Measurements from ENCODE around the gene MICAL3. TPM values are rescaled to one million over a fixed set of nuclear protein-coding genes. Genes with fewer than 3 reads are reported as not detected.

MICAL3 gene
- total RNA-seq, 1 donor from 2014 or later, result 47.9 TPM

DNA sequence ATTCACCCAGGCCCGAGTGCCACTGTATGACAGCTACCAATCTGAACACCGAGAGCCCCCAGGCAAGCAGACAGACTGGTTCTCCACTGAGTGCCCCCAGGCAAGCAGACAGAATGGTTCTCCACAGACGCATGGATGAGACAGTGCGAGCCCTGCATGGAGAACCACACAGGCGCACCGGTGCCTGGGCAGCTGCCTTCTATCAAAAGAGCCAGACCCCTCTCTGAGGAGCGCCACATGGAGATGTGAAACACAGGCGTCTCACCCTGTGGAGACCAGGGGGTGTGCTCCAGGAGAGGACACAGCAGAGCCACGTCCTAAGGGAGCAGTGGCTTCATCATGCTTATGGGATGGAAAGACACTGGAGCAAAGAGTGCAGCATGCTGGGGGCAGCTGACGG is 155.6 kb downstream of the MICAL3 start:
- Mint-ChIP-seq H3K36me3 (ENCODE audit: unreplicated experiment) (peaks cover 19% of the 10 kb centered on the region), H3K4me3 (ENCODE audit: unreplicated experiment) (no peak overlapping the region), H3K27me3 (ENCODE audit: unreplicated experiment) (no peaks in the 10 kb centered on the region), H3K9me3 (ENCODE audit: unreplicated experiment) (no peaks in the 10 kb centered on the region), H3K4me1 (ENCODE audit: unreplicated experiment) (peaks cover 2% of the 10 kb centered on the region), H3K27ac (ENCODE audit: unreplicated experiment) (no peak overlapping the region)
- TF ChIP-seq, protein P1, sequence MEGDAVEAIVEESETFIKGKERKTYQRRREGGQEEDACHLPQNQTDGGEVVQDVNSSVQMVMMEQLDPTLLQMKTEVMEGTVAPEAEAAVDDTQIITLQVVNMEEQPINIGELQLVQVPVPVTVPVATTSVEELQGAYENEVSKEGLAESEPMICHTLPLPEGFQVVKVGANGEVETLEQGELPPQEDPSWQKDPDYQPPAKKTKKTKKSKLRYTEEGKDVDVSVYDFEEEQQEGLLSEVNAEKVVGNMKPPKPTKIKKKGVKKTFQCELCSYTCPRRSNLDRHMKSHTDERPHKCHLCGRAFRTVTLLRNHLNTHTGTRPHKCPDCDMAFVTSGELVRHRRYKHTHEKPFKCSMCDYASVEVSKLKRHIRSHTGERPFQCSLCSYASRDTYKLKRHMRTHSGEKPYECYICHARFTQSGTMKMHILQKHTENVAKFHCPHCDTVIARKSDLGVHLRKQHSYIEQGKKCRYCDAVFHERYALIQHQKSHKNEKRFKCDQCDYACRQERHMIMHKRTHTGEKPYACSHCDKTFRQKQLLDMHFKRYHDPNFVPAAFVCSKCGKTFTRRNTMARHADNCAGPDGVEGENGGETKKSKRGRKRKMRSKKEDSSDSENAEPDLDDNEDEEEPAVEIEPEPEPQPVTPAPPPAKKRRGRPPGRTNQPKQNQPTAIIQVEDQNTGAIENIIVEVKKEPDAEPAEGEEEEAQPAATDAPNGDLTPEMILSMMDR (IDR thresholded peaks at IDR 0.05), result no peak
- no peak for DNase-seq (ENCODE audit: extremely low spot score, unreplicated experiment)

DNA sequence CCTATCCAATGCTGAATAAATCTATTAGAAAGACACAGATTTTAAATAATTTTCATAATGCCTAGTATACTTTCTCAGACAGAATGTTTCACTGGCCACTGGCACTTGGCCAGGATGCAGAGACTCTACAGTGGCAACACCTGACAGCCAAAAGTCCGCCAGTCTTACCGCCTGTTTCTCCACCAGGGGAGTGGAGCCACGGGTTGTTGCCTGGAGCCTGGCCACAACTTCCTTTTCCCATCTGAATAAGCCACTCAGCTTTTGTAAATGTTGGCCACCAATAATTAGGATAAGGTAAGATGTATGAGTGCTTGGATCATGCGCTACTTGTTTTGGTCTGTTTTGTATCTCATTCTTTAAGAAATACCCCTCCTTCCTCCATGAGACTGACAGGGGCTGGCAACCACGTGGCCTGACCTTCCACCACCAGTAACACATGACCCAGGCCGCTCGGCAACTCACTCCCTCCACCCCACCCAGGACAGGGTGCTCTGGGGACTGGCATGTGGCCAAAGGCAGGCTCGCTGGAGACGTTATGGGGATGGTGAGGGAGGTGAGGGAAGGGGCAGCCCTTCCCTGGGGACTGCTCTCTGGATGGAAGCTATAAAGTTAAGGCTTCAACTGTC is 157.1 kb downstream of the MICAL3 start:
- TF ChIP-seq, protein P1 (IDR thresholded peaks at IDR 0.05), result no peak
- no peaks in the 10 kb centered on the region for H3K27me3 Mint-ChIP-seq (ENCODE audit: unreplicated experiment)
- no peaks in the 10 kb centered on the region for H3K9me3 Mint-ChIP-seq (ENCODE audit: unreplicated experiment)

GRCh38 chr22:17866621-17867020 is 157.7 kb downstream of the MICAL3 start:
- Mint-ChIP-seq H3K36me3 (ENCODE audit: unreplicated experiment) (peaks cover 18% of the 10 kb centered on the region), H3K9me3 (ENCODE audit: unreplicated experiment) (no peaks in the 10 kb centered on the region), H3K27me3 (ENCODE audit: unreplicated experiment) (no peaks in the 10 kb centered on the region), H3K4me3 (ENCODE audit: unreplicated experiment) (no peak overlapping the region), H3K27ac (ENCODE audit: unreplicated experiment) (no peak overlapping the region), H3K4me1 (ENCODE audit: unreplicated experiment) (peaks cover 7% of the 10 kb centered on the region)
- TF ChIP-seq, protein P1 (IDR thresholded peaks at IDR 0.05), result no peak
- no peak for DNase-seq (ENCODE audit: extremely low spot score, unreplicated experiment)

More for the DNA sequence above, 157.1 kb downstream of the MICAL3 start:
- H3K4me3 Mint-ChIP-seq (ENCODE audit: unreplicated experiment), result no peak overlapping the region
- H3K36me3 Mint-ChIP-seq (ENCODE audit: unreplicated experiment), result peaks cover 18% of the 10 kb centered on the region
- no peak for DNase-seq (ENCODE audit: extremely low spot score, unreplicated experiment)
- peaks cover 7% of the 10 kb centered on the region for H3K4me1 Mint-ChIP-seq (ENCODE audit: unreplicated experiment)
- H3K27ac Mint-ChIP-seq (ENCODE audit: unreplicated experiment), result no peak overlapping the region

DNA sequence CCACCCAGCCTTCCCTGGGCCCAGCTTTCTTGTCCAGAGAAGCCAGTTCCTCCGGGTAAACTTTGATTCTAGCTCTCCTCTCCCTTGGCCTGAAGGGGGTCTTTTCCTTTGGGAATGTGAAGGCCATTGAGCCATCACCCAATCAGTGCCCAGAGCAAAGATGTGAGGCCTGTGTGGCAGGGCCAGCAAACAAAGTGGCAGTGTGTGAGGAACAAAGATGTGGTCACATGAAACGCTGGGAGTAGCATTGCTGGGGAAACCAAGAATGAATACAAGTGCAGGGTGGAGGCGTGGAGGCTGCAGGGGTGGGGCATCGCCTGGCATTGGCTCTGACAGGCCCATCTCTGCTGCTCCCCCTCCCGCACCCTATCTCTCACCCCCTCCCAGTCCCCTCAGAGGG is 158.2 kb downstream of the MICAL3 start:
- TF ChIP-seq, protein P1 (IDR thresholded peaks at IDR 0.05), result no peak
- Mint-ChIP-seq H3K4me3 (ENCODE audit: unreplicated experiment) (no peak overlapping the region), H3K27ac (ENCODE audit: unreplicated experiment) (no peak overlapping the region), H3K9me3 (ENCODE audit: unreplicated experiment) (no peaks in the 10 kb centered on the region), H3K4me1 (ENCODE audit: unreplicated experiment) (peaks cover 7% of the 10 kb centered on the region), H3K27me3 (ENCODE audit: unreplicated experiment) (no peaks in the 10 kb centered on the region), H3K36me3 (ENCODE audit: unreplicated experiment) (peaks cover 13% of the 10 kb centered on the region)
- no peak for DNase-seq (ENCODE audit: extremely low spot score, unreplicated experiment)

DNA sequence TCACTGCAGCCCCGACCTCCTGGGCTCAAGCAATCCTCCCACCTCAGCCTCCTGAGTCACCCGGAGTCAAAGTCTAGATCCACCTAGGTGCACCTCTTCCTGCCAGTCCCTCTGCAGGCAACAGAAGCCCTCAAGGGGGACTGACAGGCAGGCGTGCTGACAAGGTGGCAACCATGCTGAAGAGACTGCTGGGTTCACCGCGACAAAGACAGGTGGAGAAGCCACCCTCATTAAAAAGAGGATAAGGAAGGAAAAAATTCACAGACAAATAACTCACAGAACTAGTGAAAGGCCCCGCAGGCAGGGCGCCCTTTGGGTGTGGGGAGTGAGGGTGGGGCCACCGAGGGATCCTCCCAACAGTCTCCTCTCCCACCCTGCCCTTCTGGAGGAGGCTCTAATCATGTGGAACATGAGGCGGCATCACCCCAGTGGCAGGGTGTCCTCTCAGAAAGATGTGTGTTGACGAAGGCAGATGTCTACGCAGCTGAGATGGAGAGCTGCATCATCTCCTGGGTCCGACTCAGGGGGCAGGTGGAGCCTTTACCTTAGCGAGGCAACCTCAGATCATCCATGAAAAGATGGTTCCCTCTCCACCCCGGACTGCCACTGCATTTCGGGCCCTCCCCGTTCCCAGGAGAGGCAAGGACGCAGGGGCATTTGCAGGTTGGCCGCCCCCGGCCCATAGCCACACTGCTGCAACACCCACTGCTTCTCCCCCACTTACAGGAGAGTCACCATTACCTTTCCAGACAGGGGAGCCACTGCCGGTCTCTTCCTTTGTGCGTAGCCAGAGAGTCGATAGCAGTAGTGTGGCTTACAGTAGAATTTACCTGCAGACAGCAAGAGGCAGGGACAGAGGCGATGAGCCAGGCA is 158.9 kb downstream of the MICAL3 start:
- Mint-ChIP-seq H3K36me3 (ENCODE audit: unreplicated experiment) (peaks cover 12% of the 10 kb centered on the region), H3K9me3 (ENCODE audit: unreplicated experiment) (no peaks in the 10 kb centered on the region), H3K27ac (ENCODE audit: unreplicated experiment) (no peak overlapping the region), H3K4me3 (ENCODE audit: unreplicated experiment) (no peak overlapping the region), H3K27me3 (ENCODE audit: unreplicated experiment) (no peaks in the 10 kb centered on the region), H3K4me1 (ENCODE audit: unreplicated experiment) (peaks cover 7% of the 10 kb centered on the region)
- TF ChIP-seq, protein P1 (IDR thresholded peaks at IDR 0.05), result no peak
- no peak for DNase-seq (ENCODE audit: extremely low spot score, unreplicated experiment)

Data from osteocyte (in vitro differentiated cells).